Measurements from ENCODE around the gene DCDC1. TPM values are rescaled to one million over a fixed set of nuclear protein-coding genes. Genes with fewer than 3 reads are reported as not detected.

DCDC1 gene
- total RNA-seq, 2 experiments from 2014 or later = 0.07 TPM; not detected in 1

DNA sequence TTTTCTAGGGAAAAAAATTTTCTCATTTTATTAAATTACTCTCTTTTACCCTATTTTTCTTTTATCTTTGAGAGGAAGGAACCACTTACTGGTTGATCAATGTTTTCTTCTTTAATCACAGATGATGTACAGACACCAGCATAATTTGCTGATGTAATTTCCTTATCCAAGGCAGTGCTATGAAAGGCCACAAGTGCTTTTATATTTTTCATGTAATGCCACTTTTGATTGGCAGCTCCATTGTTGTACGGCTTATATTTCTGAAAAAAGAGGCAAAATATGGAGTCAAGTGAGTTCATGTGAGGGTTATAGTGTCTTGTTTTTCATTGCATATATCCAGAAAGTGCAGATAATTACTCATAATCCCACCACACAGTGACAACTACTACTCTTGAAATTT lies 460.7 kb downstream of the DCDC1 start:
- ATAC-seq (no peak), DNase-seq (no peak)
- no peaks in the 10 kb centered on the region for H3K36me3 Mint-ChIP-seq
- no peak overlapping the region for H3K27ac Mint-ChIP-seq
- H3K27me3 Mint-ChIP-seq = peaks cover 2% of the 10 kb centered on the region
- no peaks in the 10 kb centered on the region for H3K4me1 Mint-ChIP-seq
- no peak overlapping the region for H3K4me3 Mint-ChIP-seq
- H3K9me3 Mint-ChIP-seq (ENCODE audit: low read depth) = no peaks in the 10 kb centered on the region
- CTCF ChIA-PET = no interaction called here

DNA sequence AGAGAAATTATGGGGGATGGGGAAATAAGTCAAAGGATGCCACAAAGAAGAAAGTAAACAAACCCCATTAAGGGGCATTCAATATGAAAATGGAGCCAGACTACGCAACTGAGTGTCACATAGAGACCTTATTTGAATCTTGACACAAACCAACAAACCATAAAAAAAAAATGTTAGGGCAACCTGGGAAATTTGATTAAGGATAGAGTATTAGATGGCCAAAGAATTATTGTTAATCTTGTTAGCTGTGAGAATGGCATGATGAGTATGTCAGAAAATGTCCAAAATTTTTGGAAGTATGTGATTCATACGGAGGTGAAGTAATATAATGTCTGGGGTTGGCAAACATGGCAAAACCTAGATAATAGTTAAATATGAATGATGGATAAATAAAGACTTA lies 461.3 kb downstream of the DCDC1 start:
- H3K36me3 Mint-ChIP-seq = no peaks in the 10 kb centered on the region
- no peaks in the 10 kb centered on the region for H3K27me3 Mint-ChIP-seq
- no peaks in the 10 kb centered on the region for H3K9me3 Mint-ChIP-seq (ENCODE audit: low read depth)
- H3K4me3 Mint-ChIP-seq = no peak overlapping the region
- CTCF ChIA-PET = no interaction called here
- ATAC-seq (no peak), DNase-seq (no peak)
- no peaks in the 10 kb centered on the region for H3K4me1 Mint-ChIP-seq
- no peak overlapping the region for H3K27ac Mint-ChIP-seq

DNA sequence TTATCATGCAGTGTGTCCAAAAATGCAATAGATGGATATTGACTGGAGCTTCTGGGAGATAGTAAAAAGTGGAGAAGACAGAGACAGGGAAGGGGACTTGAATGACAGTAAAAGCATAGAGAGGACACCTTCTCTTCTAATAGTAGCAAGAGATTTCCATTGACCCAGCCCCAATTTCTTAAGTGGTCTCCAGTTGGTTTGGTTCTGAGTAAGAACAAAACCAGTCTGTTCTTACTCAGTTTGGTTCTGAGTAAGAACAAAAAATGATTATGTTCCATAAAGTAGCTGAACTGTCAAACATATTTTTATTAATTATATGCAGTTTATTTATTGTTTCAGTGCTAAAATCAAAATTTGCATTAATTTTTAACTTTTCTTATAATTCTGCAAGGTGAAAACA lies 466.6 kb downstream of the DCDC1 start:
- H3K27me3 Mint-ChIP-seq = no peaks in the 10 kb centered on the region
- no peaks in the 10 kb centered on the region for H3K4me1 Mint-ChIP-seq
- DNase-seq (no peak), ATAC-seq (no peak)
- CTCF ChIA-PET = interaction anchor here (1.6 kb wide), 1 partner anchor 15 kb away, joined by 5 read pairs; no protein-coding TSS in a partner anchor
- no peak overlapping the region for H3K4me3 Mint-ChIP-seq
- no peaks in the 10 kb centered on the region for H3K36me3 Mint-ChIP-seq
- H3K27ac Mint-ChIP-seq = no peak overlapping the region
- H3K9me3 Mint-ChIP-seq (ENCODE audit: low read depth) = no peaks in the 10 kb centered on the region

DNA sequence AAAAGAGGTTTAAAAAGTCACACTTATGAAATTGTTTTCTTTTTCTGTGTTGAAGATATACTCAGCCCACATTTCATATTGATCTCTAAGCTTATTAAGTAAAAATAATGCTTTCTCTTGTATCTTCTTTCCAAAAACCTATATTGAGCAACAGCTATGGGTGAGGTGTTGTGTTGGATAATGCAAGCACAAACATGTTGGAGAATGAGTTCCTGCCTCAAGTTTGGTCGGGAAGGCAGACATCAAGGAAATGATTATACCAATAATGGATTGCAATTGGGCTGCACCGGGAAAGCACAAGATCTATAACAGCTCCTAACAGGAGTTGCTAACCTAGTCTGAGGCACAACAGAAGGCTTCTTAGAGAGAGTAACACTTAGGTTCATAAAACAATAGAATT lies 474.5 kb downstream of the DCDC1 start:
- H3K4me3 Mint-ChIP-seq = no peak overlapping the region
- DNase-seq (no peak), ATAC-seq (no peak)
- no peaks in the 10 kb centered on the region for H3K36me3 Mint-ChIP-seq
- H3K9me3 Mint-ChIP-seq (ENCODE audit: low read depth) = no peaks in the 10 kb centered on the region
- no peaks in the 10 kb centered on the region for H3K27me3 Mint-ChIP-seq
- no peaks in the 10 kb centered on the region for H3K4me1 Mint-ChIP-seq
- CTCF ChIA-PET = no interaction called here
- no peak overlapping the region for H3K27ac Mint-ChIP-seq

DNA sequence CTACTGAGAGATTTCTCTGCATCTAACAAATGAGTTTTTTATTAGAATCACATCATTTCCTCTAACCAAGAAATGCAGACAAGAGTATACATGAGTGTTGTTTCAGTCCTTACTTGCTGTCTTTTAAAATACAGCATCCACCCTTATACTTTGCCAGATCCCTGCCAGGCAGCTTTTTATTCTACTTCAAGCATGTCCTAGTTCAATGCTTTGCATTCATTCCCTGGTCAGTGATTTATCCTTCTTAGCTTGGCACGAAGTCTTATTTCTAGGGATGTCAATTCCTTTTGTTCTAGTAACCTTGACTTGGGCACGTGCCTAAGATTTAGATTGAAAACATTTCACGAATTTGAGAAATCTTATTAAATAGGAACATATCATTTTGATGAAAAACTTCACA lies 476.2 kb downstream of the DCDC1 start:
- H3K27me3 Mint-ChIP-seq = no peaks in the 10 kb centered on the region
- H3K36me3 Mint-ChIP-seq = no peaks in the 10 kb centered on the region
- ATAC-seq = no peak
- H3K4me3 Mint-ChIP-seq = no peak overlapping the region
- CTCF ChIA-PET = no interaction called here
- DNase-seq = no peak
- H3K27ac Mint-ChIP-seq = no peak overlapping the region
- no peaks in the 10 kb centered on the region for H3K9me3 Mint-ChIP-seq (ENCODE audit: low read depth)
- no peaks in the 10 kb centered on the region for H3K4me1 Mint-ChIP-seq

DNA sequence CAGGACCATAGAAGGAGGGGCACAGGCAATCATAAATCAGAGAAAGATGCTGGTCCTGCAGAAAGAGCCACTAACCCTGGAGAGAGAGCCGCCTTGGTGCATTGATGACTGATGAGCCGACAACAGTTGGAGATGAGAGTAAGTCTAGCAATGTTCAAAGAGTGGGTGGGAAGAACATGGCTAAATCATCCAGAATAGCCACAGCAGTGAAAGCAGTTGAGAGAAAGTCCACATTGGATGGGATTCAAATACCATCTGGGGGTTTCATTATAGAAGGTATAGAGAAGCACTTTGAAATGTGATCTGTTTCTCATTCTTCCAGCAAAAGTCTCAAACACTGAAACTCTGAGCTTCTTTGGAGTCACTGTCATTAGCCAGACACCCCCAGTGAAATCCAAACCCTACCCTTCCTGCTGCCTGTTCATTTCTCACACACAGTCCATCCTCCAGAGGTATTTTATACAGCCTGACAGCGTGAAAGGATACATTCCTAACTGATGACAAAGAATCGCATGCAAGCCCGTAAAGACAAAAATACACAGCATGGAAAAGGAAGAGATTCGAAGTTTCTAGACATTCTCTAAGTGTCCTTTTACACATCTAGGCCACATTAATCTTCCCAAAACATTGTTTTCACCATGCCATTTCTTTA lies 480.3 kb downstream of the DCDC1 start:
- no peaks in the 10 kb centered on the region for H3K27me3 Mint-ChIP-seq

DNA sequence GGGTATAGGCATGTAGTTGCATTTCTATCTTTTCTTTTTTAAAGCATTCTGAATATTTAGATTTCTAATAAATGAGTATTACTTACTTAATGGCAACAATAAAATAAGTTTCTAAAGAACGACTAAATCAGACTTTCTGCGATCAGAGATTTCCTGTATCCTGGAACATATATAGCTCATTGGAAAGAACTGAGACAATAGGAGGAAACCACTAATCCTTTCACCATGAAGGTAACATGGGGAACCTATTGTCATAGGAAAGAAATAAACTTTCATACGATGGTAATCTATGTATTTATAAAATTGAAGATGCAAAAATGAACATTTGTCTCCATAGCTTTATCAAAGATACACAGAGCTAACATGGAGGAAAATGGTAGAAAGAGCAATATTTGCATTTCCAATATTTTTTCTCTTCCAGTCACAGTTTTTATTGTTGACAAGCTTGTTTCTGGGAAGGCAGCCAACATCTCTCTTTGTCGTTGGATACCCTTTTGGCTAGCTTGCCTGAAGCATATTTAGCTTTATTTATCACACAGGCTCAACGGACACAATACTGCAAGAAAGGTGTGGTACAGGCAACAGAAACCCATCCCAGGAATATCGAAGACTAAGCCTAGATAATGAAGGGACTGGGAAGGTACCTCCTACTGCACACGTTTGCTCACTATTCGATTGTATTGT lies 490.1 kb downstream of the DCDC1 start:
- ATAC-seq (no peak), DNase-seq (no peak)
- Mint-ChIP-seq H3K4me1 (no peaks in the 10 kb centered on the region), H3K27ac (no peak overlapping the region), H3K9me3 (ENCODE audit: low read depth) (no peaks in the 10 kb centered on the region), H3K36me3 (no peaks in the 10 kb centered on the region), H3K27me3 (no peaks in the 10 kb centered on the region), H3K4me3 (no peak overlapping the region)
- CTCF ChIA-PET = no interaction called here

More for the DNA sequence above, 480.3 kb downstream of the DCDC1 start:
- H3K9me3 Mint-ChIP-seq (ENCODE audit: low read depth) = no peaks in the 10 kb centered on the region
- no peak overlapping the region for H3K27ac Mint-ChIP-seq
- ATAC-seq (no peak), DNase-seq (no peak)
- H3K36me3 Mint-ChIP-seq = no peaks in the 10 kb centered on the region
- H3K4me1 Mint-ChIP-seq = no peaks in the 10 kb centered on the region
- CTCF ChIA-PET = no interaction called here
- no peak overlapping the region for H3K4me3 Mint-ChIP-seq

DNA sequence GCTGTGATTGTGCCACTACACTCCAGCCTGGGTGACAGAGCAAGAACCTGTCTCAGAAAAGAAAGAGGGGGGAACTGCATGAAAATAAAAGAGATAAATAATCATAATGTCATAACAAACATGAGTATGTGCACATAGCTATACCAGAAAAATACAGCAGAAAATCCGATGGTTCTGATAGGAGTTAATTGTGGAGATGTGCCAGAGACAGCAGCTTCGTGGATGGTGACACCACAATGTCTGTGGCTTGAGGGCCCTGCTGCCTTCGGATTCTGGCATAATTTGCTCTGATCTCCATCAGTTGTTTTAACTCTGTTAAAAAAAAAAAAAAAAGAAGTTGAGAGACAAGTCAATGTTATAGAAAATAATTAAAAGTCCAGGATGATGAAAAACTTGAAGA lies 491.1 kb downstream of the DCDC1 start:
- H3K27me3 Mint-ChIP-seq = no peaks in the 10 kb centered on the region
- H3K36me3 Mint-ChIP-seq = no peaks in the 10 kb centered on the region
- H3K27ac Mint-ChIP-seq = no peak overlapping the region
- H3K4me1 Mint-ChIP-seq = no peaks in the 10 kb centered on the region
- no peaks in the 10 kb centered on the region for H3K9me3 Mint-ChIP-seq (ENCODE audit: low read depth)
- CTCF ChIA-PET = no interaction called here
- ATAC-seq (no peak), DNase-seq (no peak)
- no peak overlapping the region for H3K4me3 Mint-ChIP-seq

DNA sequence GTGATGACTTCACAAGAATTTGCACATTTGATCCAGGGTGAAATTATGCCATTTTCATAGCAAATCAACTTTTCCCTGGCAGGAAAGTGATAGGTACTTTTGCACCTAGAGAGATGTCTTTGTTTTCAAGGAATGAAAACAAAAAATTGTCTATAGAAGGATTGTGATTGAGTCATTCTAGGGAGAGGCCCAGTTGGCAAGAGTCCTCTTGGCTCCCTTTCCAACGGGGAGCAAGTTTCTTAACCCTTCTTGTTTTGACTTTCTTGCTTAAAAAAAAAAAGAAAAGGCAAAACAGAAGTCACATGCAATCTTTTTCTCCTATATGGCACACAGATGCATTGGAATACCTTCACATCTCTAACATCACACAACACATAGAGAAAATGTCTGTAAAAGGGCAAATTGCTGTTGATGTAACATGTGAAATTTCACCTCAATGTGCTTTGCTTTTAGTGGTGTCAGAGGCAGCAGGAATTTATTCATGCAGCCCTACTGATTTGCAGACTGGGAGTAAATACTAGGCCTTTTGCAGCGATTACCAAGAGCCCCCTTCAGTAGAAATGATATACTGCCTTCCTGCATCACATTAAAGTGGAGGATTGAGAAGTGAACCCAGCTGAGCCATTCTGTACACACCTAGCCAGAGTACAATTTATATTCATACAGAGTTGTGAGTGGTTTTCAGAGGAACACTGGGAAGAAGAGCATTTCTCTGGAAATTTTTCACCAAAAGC lies 492.7 kb downstream of the DCDC1 start:
- Mint-ChIP-seq H3K27ac (no peak overlapping the region), H3K4me3 (no peak overlapping the region), H3K36me3 (no peaks in the 10 kb centered on the region), H3K27me3 (no peaks in the 10 kb centered on the region), H3K9me3 (ENCODE audit: low read depth) (no peaks in the 10 kb centered on the region), H3K4me1 (no peaks in the 10 kb centered on the region)
- ATAC-seq (no peak), DNase-seq (no peak)
- CTCF ChIA-PET = no interaction called here

DNA sequence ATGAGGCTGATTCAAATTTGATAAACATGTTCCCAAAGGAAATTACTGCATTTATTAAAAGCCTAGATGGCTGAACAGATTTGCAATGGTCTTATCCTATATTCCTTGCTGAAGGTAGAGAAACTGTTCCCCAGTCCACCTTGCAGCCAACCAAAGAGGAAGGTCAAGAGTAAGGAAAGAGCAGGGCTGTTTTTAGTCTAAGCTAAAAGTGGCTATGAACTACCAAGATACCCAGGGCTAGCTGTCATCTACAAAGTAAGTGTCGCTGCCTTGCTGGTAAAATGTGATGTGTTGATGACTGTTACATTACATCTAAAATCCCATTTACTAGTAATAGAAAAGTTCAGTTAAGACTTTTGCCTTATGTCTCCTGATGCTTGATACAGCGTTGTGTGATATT lies 493.3 kb downstream of the DCDC1 start:
- Mint-ChIP-seq H3K27me3 (no peaks in the 10 kb centered on the region), H3K9me3 (ENCODE audit: low read depth) (no peaks in the 10 kb centered on the region), H3K27ac (no peak overlapping the region), H3K4me1 (no peaks in the 10 kb centered on the region), H3K36me3 (no peaks in the 10 kb centered on the region), H3K4me3 (no peak overlapping the region)
- ATAC-seq (no peak), DNase-seq (no peak)
- CTCF ChIA-PET = no interaction called here

DNA sequence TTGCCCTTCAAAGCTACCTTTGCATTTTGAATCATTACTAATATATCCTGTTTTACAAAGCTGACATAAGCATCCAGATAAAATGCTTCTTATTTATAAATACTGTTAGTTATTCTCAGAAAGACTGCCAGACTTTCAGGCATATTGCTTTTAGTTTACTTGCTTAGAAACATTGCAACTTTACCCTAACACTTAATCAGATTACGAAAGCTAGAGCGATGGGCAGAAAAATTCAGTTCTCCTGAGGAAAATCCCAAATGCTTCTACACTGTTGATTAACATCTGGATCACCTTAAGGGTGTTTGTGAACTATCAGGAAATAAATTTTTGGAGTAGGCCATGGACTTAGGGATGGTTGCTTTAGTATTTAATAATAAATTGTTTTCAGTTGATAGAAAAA lies 493.7 kb downstream of the DCDC1 start:
- H3K4me3 Mint-ChIP-seq = no peak overlapping the region
- ATAC-seq (no peak), DNase-seq (no peak)
- no peak overlapping the region for H3K27ac Mint-ChIP-seq
- CTCF ChIA-PET = no interaction called here
- no peaks in the 10 kb centered on the region for H3K36me3 Mint-ChIP-seq
- H3K9me3 Mint-ChIP-seq (ENCODE audit: low read depth) = no peaks in the 10 kb centered on the region
- H3K4me1 Mint-ChIP-seq = no peaks in the 10 kb centered on the region
- no peaks in the 10 kb centered on the region for H3K27me3 Mint-ChIP-seq

DNA sequence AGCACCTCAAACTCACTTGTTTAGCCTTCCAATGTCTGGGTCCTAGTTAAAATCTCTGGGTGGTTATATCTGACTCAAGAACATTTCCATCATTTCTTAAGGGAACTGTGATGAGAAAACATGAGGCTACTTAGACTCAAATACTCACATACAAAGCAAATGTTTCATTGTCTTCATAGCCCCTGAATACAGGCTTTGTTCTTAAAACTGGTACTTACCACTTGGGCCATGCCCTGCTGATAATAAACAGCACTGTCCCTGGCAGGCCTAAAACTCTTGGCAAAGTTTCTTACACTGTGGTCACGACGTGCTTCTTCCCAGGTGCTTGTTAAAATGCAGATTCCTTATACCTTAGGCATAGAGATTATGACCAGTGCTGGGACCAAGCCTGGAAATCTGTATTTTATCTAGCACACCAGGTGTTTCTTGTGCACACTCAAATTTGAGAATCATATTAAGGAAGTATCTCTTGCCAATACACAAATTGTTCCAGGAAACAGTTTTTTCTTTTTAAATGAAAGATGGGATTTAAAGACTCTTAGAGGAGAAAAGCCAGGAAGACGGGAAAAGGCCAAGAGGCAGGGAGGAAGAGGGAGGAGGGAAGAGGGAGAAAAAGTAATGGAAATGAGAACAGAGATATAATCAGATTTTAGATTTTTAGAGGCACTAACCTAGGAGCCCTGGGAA lies 495.5 kb downstream of the DCDC1 start:
- Mint-ChIP-seq H3K27ac (no peak overlapping the region), H3K9me3 (ENCODE audit: low read depth) (no peaks in the 10 kb centered on the region), H3K36me3 (no peaks in the 10 kb centered on the region), H3K4me3 (no peak overlapping the region), H3K4me1 (no peaks in the 10 kb centered on the region), H3K27me3 (no peaks in the 10 kb centered on the region)
- DNase-seq (no peak), ATAC-seq (no peak)
- CTCF ChIA-PET = interaction anchor here (0.6 kb wide), 1 partner anchor 40 kb away, joined by 3 read pairs; no protein-coding TSS in a partner anchor

DNA sequence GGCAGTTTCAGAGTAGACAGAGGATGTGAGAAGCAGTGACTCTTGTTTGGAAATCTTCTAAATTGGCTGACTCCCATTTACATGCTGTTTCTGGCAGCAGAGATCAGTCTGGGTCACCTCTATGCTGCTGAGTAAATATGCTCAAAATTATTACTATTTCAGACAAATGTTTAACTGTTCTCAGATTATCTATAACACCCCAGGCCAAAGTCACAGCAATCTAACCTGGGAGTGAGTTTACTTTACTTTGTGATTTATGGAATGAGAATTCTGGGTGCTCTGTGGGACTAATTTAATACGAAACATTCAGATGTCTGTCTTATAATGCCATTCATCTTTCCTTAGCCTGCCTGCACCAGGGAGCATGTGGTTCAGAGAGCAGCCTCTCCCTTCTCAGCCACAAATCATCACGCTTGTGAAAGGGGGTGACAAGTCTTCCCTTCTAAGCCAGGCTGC lies 500.9 kb downstream of the DCDC1 start:
- H3K4me3 Mint-ChIP-seq = no peak overlapping the region
- no peak for ATAC-seq
- no peak for DNase-seq
- no peaks in the 10 kb centered on the region for H3K27me3 Mint-ChIP-seq
- H3K36me3 Mint-ChIP-seq = no peaks in the 10 kb centered on the region
- H3K9me3 Mint-ChIP-seq (ENCODE audit: low read depth) = no peaks in the 10 kb centered on the region
- no peak overlapping the region for H3K27ac Mint-ChIP-seq
- CTCF ChIA-PET = no interaction called here
- H3K4me1 Mint-ChIP-seq = no peaks in the 10 kb centered on the region

All from activated CD8-positive, alpha-beta memory T cell treated with anti-CD3 and anti-CD28 coated beads, Interleukin-2, amount 10 ng/mL, durations not matched to agents 7 days and 5 days (primary cell).